T-helper 1 cell treated with Interleukin-12 subunit alpha and Interleukin-12 subunit beta and Interleukin-4 antibody, amounts not matched to agents 30 μg/mL and 1 μg/mL, for 36 hours (primary cell): Measurements from ENCODE around the gene PAPPA2.

ENCODE experiments used
- H3K27ac Mint-ChIP-seq: one replicate; pipeline ENCODE4 v1.8.0; 2021; ENCODE audit warnings: mild to moderate bottlenecking, mixed read lengths
- H3K27me3 Mint-ChIP-seq: one replicate; pipeline ENCODE4 v1.8.0; 2021; ENCODE audit warnings: low read depth, mixed read lengths
- H3K36me3 Mint-ChIP-seq: one replicate; pipeline ENCODE4 v1.8.0; 2021; ENCODE audit warnings: low read depth, mixed read lengths
- H3K4me1 Mint-ChIP-seq: one replicate; pipeline ENCODE4 v1.8.0; 2021; ENCODE audit warnings: low read depth, mixed read lengths
- H3K4me3 Mint-ChIP-seq: one replicate; pipeline ENCODE4 v1.8.0; 2021; ENCODE audit warnings: mild to moderate bottlenecking, moderate library complexity, mixed read lengths
- H3K9me3 Mint-ChIP-seq: one replicate; pipeline ENCODE4 v1.8.0; 2021; ENCODE audit warnings: mixed read lengths

PAPPA2 gene

DNA sequence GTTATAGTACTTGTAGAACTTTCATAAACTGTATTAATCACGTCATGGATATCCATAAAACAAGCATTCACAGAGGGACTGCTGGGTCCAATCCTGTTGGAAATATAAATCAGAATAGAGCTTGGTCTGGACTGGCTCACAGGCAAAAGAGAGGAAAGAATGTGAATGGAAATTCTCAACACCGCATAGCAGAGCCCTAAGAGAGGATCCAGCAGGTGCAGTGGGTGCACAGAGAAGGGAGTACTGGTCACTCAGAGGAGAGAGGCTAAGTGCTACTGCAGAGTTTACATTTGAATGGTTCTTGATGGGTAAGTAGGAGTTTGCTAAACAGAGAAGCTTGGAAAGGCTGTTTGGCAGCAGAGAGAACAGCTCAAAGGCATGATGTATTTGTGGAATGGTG, 231.7 kb downstream of the PAPPA2 start:
- H3K4me1 Mint-ChIP-seq = no peaks in the 10 kb centered on the region
- H3K9me3 Mint-ChIP-seq = no peaks in the 10 kb centered on the region
- H3K36me3 Mint-ChIP-seq = no peaks in the 10 kb centered on the region
- H3K27ac Mint-ChIP-seq = no peak overlapping the region
- no peak overlapping the region for H3K4me3 Mint-ChIP-seq
- no peaks in the 10 kb centered on the region for H3K27me3 Mint-ChIP-seq

DNA sequence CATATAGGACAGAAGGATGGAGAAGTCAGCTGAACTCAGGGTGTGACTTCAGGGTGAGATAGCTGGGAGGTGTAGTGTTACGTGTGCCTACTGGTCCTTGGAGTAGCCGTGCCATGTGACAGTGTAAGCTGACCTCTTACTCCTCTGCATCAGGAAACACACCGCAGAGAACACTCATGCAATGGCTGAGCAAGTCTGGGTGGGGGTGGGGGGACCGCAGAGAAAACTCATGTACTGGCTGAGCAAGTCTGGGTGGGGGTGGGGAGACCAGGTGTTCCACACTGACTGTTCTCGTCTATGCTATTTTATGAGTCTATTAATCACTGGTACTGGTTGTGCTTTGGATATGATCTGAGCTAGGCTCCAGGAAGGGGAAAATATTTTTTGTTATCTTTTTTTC, 233.1 kb downstream of the PAPPA2 start:
- H3K9me3 Mint-ChIP-seq = no peaks in the 10 kb centered on the region
- H3K36me3 Mint-ChIP-seq = no peaks in the 10 kb centered on the region
- no peaks in the 10 kb centered on the region for H3K4me1 Mint-ChIP-seq
- H3K27me3 Mint-ChIP-seq = no peaks in the 10 kb centered on the region
- H3K27ac Mint-ChIP-seq = no peak overlapping the region
- no peak overlapping the region for H3K4me3 Mint-ChIP-seq

DNA sequence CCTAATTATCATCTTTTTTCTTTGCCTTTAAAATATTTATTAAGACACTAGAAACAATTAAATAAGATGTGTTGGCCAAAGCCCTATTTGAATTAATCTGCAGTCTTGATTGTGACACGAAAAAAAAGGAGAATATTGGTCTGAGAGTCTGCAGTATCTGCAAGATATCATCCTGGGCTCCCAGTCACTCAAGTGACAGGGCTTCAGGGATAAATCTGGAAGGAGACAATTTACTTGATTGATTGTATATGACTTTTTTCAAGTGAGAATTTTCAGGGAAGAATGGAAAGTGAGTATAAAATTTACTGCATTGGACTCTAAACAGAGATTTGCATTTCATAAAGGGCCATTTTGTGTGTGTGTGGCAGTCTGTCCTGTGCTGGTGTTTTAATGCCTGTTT, 233.7 kb downstream of the PAPPA2 start:
- no peaks in the 10 kb centered on the region for H3K36me3 Mint-ChIP-seq
- no peaks in the 10 kb centered on the region for H3K4me1 Mint-ChIP-seq
- no peaks in the 10 kb centered on the region for H3K9me3 Mint-ChIP-seq
- no peak overlapping the region for H3K4me3 Mint-ChIP-seq
- no peak overlapping the region for H3K27ac Mint-ChIP-seq
- no peaks in the 10 kb centered on the region for H3K27me3 Mint-ChIP-seq

DNA sequence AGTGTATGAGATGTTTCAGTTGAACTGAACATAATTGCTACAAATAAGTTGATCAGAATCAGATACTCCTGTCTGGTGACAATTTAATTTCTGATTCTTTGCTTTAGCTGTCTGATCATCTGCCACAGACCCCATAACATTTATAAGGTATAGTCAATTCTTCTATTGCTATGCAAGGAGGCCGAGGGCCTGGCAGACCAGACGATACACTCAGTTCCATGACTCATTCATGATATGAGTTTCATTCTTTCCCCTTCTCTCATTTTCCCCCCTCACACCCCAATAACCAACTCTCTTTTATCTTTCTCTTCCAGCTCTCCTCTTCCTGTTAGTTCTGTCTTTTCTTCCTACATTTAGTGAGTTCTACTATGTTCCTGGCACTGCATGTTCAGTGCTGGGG, 236.8 kb downstream of the PAPPA2 start:
- no peaks in the 10 kb centered on the region for H3K36me3 Mint-ChIP-seq
- no peak overlapping the region for H3K4me3 Mint-ChIP-seq
- H3K9me3 Mint-ChIP-seq = no peaks in the 10 kb centered on the region
- H3K27me3 Mint-ChIP-seq = no peaks in the 10 kb centered on the region
- H3K4me1 Mint-ChIP-seq = no peaks in the 10 kb centered on the region
- H3K27ac Mint-ChIP-seq = no peak overlapping the region

DNA sequence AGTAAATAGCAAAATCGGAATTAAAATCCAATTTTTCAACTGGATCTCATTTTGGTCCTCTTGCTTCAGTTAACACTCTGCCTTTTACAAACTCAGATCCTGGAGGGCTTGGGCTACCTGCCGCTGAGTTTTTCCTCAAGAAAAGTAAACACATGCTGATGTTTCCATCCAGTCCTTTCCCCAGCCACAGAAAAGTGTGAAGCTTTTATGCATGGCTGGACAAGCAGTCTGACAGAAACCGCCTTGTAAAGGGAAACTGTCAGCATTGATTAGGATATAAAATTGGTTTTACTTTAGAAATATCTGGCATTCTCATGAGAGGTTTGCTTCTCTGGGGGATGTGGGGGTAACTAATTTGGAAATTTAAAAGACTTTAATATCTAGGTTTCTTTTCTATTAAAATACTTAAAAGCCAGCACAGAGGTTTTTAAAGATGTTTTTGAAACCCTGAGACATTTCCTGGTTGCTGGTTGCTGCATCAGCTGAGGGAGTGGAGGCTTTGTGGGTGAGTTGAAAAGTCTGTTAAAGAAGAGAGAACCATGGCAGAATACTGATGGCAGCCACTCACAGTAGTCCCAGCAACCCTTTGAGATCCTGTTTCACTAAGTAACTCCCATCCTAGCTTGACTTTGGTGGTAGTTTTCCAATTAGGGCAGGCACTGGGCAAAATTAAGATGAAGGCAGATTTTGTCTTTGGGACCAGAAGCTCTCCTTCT, 238.3 kb downstream of the PAPPA2 start:
- no peaks in the 10 kb centered on the region for H3K27me3 Mint-ChIP-seq
- H3K27ac Mint-ChIP-seq = no peak overlapping the region
- H3K9me3 Mint-ChIP-seq = no peaks in the 10 kb centered on the region
- H3K4me1 Mint-ChIP-seq = no peaks in the 10 kb centered on the region
- H3K4me3 Mint-ChIP-seq = no peak overlapping the region
- no peaks in the 10 kb centered on the region for H3K36me3 Mint-ChIP-seq

DNA sequence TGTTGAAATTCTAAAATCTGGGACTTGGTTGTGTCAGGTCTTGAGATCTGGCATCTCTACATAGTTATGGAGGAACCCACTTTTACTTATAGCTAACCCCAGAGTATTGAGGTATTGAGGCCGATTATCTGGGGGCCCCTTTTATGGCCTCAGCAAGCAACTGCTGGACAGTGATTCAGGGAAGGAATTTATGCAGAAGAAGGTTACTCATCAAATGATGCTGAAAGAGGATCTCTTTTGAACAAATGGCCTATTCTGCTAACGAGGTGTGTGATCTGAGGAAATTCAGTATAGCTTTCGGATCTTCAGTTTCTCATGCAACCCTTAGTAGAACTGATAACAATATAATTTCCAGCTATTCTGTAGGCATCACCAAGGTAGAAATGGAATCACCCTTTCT, 239.9 kb downstream of the PAPPA2 start:
- H3K27ac Mint-ChIP-seq = no peak overlapping the region
- no peaks in the 10 kb centered on the region for H3K36me3 Mint-ChIP-seq
- H3K4me1 Mint-ChIP-seq = no peaks in the 10 kb centered on the region
- H3K27me3 Mint-ChIP-seq = no peaks in the 10 kb centered on the region
- no peak overlapping the region for H3K4me3 Mint-ChIP-seq
- no peaks in the 10 kb centered on the region for H3K9me3 Mint-ChIP-seq

DNA sequence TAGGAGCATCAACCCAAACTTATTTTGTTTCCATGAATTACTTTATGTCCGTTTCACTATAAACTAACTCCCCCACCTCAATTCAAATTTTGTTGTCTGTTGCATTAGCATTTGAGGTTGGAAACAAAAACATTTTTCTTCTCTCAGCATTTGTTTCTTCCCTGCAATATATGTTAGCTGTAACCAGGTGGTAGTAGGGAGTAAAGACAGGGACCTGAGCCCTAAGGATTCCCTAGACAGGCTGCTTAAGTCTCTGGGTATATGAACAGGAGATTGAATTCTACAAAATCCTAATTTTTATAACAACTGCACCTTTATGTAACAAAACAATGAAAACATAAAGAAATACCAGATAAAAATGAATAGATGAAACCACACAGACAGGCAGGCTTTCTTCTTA, 242.6 kb downstream of the PAPPA2 start:
- no peaks in the 10 kb centered on the region for H3K9me3 Mint-ChIP-seq
- no peaks in the 10 kb centered on the region for H3K36me3 Mint-ChIP-seq
- no peak overlapping the region for H3K27ac Mint-ChIP-seq
- H3K27me3 Mint-ChIP-seq = no peaks in the 10 kb centered on the region
- H3K4me1 Mint-ChIP-seq = no peaks in the 10 kb centered on the region
- H3K4me3 Mint-ChIP-seq = no peak overlapping the region

DNA sequence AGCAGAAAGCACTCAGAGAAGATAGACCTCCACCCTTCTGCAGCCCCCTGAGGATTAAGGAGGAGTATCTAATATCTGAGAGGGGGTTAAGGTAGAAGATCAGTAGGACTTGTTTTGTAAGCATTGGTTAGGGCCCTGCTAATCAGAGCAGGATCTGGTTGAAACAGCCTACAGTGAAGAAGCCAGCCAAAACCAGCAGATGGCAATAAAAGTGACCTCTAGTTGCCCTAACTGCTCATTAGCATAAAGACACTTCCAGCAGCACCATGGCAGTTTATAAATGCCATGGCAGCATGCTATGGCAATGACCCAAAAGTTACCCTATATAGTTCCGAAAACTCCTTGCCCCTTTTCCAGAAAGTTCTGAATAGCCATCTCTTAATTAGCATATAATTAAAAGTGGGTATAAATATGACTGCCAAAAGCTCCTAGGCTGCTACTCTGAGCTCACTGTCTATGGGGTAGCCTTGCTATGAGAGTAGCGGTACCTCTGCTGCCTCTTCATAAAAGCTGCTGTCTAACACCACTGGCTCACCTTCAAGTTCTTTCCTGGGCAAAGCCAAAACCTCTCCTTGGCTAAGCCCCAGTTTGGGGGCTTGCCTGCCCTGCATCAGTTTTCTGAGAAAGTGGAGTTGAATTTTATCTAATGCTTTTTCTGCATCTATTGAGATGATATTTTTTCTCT, 254.2 kb downstream of the PAPPA2 start:
- H3K9me3 Mint-ChIP-seq = no peaks in the 10 kb centered on the region
- no peak overlapping the region for H3K4me3 Mint-ChIP-seq
- no peaks in the 10 kb centered on the region for H3K4me1 Mint-ChIP-seq
- no peaks in the 10 kb centered on the region for H3K27me3 Mint-ChIP-seq
- H3K36me3 Mint-ChIP-seq = no peaks in the 10 kb centered on the region
- H3K27ac Mint-ChIP-seq = no peak overlapping the region

DNA sequence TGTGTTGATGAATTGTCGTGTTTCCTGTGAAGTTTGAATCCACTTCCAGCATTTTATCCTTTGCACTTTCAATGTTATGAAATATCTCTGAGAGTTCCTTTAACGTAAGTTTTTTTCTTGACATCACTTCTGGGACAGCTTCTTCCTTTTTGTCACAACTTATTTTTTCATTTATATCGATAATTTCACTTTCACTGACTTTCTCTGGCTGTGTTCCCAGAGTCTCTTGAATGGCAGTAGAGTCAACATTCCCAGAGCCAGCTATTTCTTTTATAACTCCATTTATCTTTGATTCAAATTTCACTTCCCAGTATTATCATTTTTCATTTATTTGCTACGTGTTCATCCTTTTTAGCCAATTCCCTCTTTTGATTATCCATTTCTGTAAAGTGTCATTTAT, 256.5 kb downstream of the PAPPA2 start:
- H3K4me1 Mint-ChIP-seq = no peaks in the 10 kb centered on the region
- H3K9me3 Mint-ChIP-seq = no peaks in the 10 kb centered on the region
- H3K4me3 Mint-ChIP-seq = no peak overlapping the region
- no peaks in the 10 kb centered on the region for H3K36me3 Mint-ChIP-seq
- H3K27me3 Mint-ChIP-seq = no peaks in the 10 kb centered on the region
- no peak overlapping the region for H3K27ac Mint-ChIP-seq

DNA sequence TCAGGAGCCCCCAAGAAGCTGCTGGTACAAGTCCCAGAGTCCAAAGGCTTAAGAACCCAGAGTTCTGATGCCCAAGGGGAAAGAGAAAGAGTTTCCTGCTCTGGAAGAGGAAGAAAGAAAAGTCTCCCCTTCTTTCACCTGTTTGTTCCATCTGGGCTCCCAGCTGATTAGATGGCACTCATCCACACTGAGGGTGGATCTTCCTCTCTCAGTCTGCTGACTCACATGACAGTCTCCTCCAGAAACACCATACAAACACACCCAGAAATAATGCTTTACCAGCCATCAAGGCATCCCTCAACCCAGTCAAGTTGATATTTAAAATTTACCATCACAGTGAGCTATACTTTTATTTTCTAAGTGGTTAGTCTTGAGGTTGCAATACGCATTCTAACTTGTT, 257.9 kb downstream of the PAPPA2 start:
- Mint-ChIP-seq H3K4me3 (no peak overlapping the region), H3K36me3 (no peaks in the 10 kb centered on the region), H3K27me3 (no peaks in the 10 kb centered on the region), H3K9me3 (no peaks in the 10 kb centered on the region), H3K27ac (no peak overlapping the region), H3K4me1 (no peaks in the 10 kb centered on the region)

DNA sequence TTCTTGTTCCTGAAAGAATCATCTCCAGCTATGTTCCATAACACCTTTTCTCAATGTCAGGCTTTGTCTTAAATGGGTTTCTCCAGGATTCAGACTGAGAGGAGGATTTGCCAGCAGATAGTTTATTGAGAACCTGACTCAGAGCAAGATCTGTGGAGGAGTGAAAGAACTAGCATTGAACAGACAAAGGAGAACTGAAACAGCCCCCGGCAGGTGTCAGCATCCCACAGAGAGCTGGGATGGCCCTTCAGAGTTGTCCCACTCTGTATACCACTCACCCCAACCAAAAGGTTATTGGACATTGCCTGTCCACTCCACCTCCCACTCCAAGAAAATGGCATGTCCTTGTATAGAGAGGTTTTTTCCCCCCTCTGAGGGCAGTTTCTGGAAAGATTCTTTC, 270.7 kb downstream of the PAPPA2 start:
- no peaks in the 10 kb centered on the region for H3K9me3 Mint-ChIP-seq
- H3K4me1 Mint-ChIP-seq = no peaks in the 10 kb centered on the region
- H3K4me3 Mint-ChIP-seq = no peak overlapping the region
- H3K27me3 Mint-ChIP-seq = no peaks in the 10 kb centered on the region
- no peaks in the 10 kb centered on the region for H3K36me3 Mint-ChIP-seq
- H3K27ac Mint-ChIP-seq = no peak overlapping the region

DNA sequence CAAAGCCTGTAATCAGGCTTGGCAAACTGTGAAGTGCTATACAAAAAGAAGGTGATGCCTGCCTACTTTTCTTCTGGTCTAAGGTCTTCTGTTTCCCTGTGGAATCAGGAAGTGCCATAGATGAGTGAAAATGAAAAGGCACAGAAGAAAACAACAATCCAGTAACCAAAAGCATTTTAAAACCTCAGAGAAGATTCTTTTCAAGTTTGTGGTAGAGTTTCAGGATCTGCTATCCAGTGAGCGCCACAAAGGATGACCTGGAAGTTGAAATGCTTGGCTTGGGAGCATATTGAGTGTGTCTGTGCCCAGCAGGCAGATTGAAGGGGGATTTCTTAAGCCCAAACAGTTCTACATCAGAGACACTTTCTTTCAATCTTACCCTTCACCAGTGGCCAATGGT, 272.2 kb downstream of the PAPPA2 start:
- Mint-ChIP-seq H3K9me3 (no peaks in the 10 kb centered on the region), H3K27me3 (no peaks in the 10 kb centered on the region), H3K4me1 (no peaks in the 10 kb centered on the region), H3K4me3 (no peak overlapping the region), H3K36me3 (no peaks in the 10 kb centered on the region), H3K27ac (no peak overlapping the region)

DNA sequence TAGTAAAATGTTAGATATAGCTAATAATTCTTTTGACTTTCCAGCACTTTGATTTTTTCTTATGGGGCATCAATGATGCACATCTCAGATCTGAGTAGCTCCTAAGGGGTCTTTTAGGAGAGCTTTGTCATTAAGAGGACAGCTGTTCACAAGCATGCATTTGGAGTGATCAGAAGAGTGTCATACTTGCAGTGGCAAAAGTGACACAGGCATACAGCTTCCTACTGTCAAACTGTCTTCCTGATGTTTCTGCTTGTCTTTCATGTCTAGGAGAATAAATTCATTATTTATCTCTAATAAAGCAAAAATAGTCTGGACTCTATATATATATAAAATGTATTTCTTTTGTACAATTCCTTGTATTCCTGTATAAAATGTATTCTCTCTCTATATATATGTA, 273.0 kb downstream of the PAPPA2 start:
- Mint-ChIP-seq H3K9me3 (no peaks in the 10 kb centered on the region), H3K27me3 (no peaks in the 10 kb centered on the region), H3K36me3 (no peaks in the 10 kb centered on the region)

DNA sequence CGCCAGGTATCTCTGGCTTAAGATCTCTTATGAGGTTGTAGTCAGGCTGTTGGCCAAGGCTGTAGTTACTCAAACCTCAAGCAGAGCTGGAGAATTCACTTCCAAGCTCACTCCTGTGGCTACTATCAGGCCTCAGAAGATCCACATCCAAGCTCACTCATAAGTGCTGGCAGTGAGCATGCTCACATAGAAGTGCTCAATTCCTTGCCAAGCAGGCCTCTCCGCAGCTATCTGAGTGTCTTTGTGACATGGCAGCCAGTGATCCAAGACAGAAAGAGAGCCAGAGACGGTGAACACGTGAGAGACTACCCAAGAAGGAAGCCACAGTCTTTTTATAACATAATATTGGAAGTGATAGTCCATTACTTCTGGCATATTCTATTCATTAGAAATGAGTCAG, 278.2 kb downstream of the PAPPA2 start:
- H3K27ac Mint-ChIP-seq = no peak overlapping the region
- no peaks in the 10 kb centered on the region for H3K9me3 Mint-ChIP-seq
- H3K36me3 Mint-ChIP-seq = no peaks in the 10 kb centered on the region
- no peak overlapping the region for H3K4me3 Mint-ChIP-seq
- H3K4me1 Mint-ChIP-seq = no peaks in the 10 kb centered on the region
- H3K27me3 Mint-ChIP-seq = no peaks in the 10 kb centered on the region

More for the DNA sequence above, 273.0 kb downstream of the PAPPA2 start:
- Mint-ChIP-seq H3K4me3 (no peak overlapping the region), H3K4me1 (no peaks in the 10 kb centered on the region), H3K27ac (no peak overlapping the region)

DNA sequence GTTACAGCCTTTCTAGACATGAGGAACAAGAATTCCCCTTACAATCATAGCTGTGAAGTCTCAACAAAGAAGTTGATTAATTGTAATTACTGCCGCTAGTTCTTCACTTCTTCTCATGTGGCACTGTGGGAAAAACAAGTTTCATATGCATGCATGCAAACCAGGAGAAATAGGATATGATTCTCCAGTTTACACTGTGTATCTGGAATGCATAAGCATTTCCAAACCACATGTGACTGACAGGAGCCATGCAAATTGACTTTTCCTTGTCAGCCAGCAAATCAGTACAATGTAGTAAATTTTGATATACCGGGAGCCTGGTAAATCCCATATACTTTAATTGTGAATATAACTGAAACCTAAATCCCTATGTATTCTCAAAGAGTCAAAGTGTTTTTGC, 279.3 kb downstream of the PAPPA2 start:
- Mint-ChIP-seq H3K4me1 (no peaks in the 10 kb centered on the region), H3K4me3 (no peak overlapping the region), H3K36me3 (no peaks in the 10 kb centered on the region), H3K9me3 (no peaks in the 10 kb centered on the region), H3K27ac (no peak overlapping the region), H3K27me3 (no peaks in the 10 kb centered on the region)
